ENCODE measurements around the gene IFT52.

Gene IFT52

GRCh38 chr20:43590392-43591303, at the start of gene IFT52:
Gene IFT52 (plus strand): TSS chr20:43590937. CDS start chr20:43594699, 3,762 bp downstream.
- H3K4me1 Mint-ChIP-seq, result peaks cover 20% of the 10 kb centered on the region
- peaks cover 15% of the 10 kb centered on the region for H3K36me3 Mint-ChIP-seq (ENCODE audit: insufficient read depth)
- ATAC-seq (replicated peaks; ENCODE audit: extremely low read depth, poor library complexity, severe bottlenecking) (peak; percentile 99), DNase-seq (ENCODE audit: low spot score in 2 of 2) (peak; percentile 70 to 77)
- peak within 1 kb of the TSS; percentile 91 for H3K4me3 Mint-ChIP-seq
- no peaks in the 10 kb centered on the region for H3K9me3 Mint-ChIP-seq
- peak within 1 kb of the TSS; percentile 91 for H3K27ac Mint-ChIP-seq (ENCODE audit: low read depth)
- H3K27me3 Mint-ChIP-seq, result peaks cover 12% of the 10 kb centered on the region

GRCh38 chr20:43541214-43541613, 49.5 kb upstream of the IFT52 start:
- H3K27me3 Mint-ChIP-seq, result no peaks in the 10 kb centered on the region
- DNase-seq (ENCODE audit: low spot score in 2 of 2) (no peak), ATAC-seq (replicated peaks; ENCODE audit: extremely low read depth, poor library complexity, severe bottlenecking) (no peak)
- H3K36me3 Mint-ChIP-seq (ENCODE audit: insufficient read depth), result peaks cover 4% of the 10 kb centered on the region
- no peaks in the 10 kb centered on the region for H3K9me3 Mint-ChIP-seq
- no peak overlapping the region for H3K27ac Mint-ChIP-seq (ENCODE audit: low read depth)
- no peaks in the 10 kb centered on the region for H3K4me1 Mint-ChIP-seq
- no peak overlapping the region for H3K4me3 Mint-ChIP-seq

- Mint-ChIP-seq H3K4me3 (no peak overlapping the region), H3K4me1 (no peaks in the 10 kb centered on the region), H3K9me3 (no peaks in the 10 kb centered on the region), H3K27me3 (no peaks in the 10 kb centered on the region), H3K27ac (ENCODE audit: low read depth) (no peak overlapping the region), H3K36me3 (ENCODE audit: insufficient read depth) (peaks cover 4% of the 10 kb centered on the region)
- no peak for DNase-seq (ENCODE audit: low spot score in 2 of 2)
- ATAC-seq (replicated peaks; ENCODE audit: extremely low read depth, poor library complexity, severe bottlenecking), result no peak
Observed at GRCh38 chr20:43542161-43542560, 48.6 kb upstream of the IFT52 start.

GRCh38 chr20:43542674-43543073, 48.1 kb upstream of the IFT52 start:
- Mint-ChIP-seq H3K4me3 (no peak overlapping the region), H3K27me3 (no peaks in the 10 kb centered on the region), H3K36me3 (ENCODE audit: insufficient read depth) (peaks cover 4% of the 10 kb centered on the region), H3K9me3 (no peaks in the 10 kb centered on the region), H3K4me1 (no peaks in the 10 kb centered on the region), H3K27ac (ENCODE audit: low read depth) (no peak overlapping the region)
- ATAC-seq (replicated peaks; ENCODE audit: extremely low read depth, poor library complexity, severe bottlenecking) (no peak), DNase-seq (ENCODE audit: low spot score in 2 of 2) (no peak)

- Mint-ChIP-seq H3K27ac (ENCODE audit: low read depth) (no peak overlapping the region), H3K9me3 (no peaks in the 10 kb centered on the region), H3K27me3 (no peaks in the 10 kb centered on the region), H3K4me3 (no peak overlapping the region), H3K4me1 (no peaks in the 10 kb centered on the region), H3K36me3 (ENCODE audit: insufficient read depth) (peaks cover 4% of the 10 kb centered on the region)
- ATAC-seq (replicated peaks; ENCODE audit: extremely low read depth, poor library complexity, severe bottlenecking), result no peak
- DNase-seq (ENCODE audit: low spot score in 2 of 2), result no peak
Observed at GRCh38 chr20:43543138-43543537, 47.6 kb upstream of the IFT52 start.

GRCh38 chr20:43544501-43544900, 46.2 kb upstream of the IFT52 start:
- ATAC-seq (replicated peaks; ENCODE audit: extremely low read depth, poor library complexity, severe bottlenecking) (no peak), DNase-seq (ENCODE audit: low spot score in 2 of 2) (no peak)
- Mint-ChIP-seq H3K36me3 (ENCODE audit: insufficient read depth) (peaks cover 3% of the 10 kb centered on the region), H3K4me3 (no peak overlapping the region), H3K9me3 (no peaks in the 10 kb centered on the region), H3K4me1 (no peaks in the 10 kb centered on the region), H3K27ac (ENCODE audit: low read depth) (no peak overlapping the region), H3K27me3 (no peaks in the 10 kb centered on the region)

- Mint-ChIP-seq H3K4me1 (no peaks in the 10 kb centered on the region), H3K4me3 (no peak overlapping the region), H3K36me3 (ENCODE audit: insufficient read depth) (peaks cover 3% of the 10 kb centered on the region), H3K9me3 (no peaks in the 10 kb centered on the region), H3K27me3 (no peaks in the 10 kb centered on the region), H3K27ac (ENCODE audit: low read depth) (no peak overlapping the region)
- DNase-seq (ENCODE audit: low spot score in 2 of 2) (no peak), ATAC-seq (replicated peaks; ENCODE audit: extremely low read depth, poor library complexity, severe bottlenecking) (no peak)
Observed at GRCh38 chr20:43545837-43546578, 44.7 kb upstream of the IFT52 start.

- H3K27ac Mint-ChIP-seq (ENCODE audit: low read depth), result no peak overlapping the region
- H3K4me1 Mint-ChIP-seq, result no peaks in the 10 kb centered on the region
- no peak overlapping the region for H3K4me3 Mint-ChIP-seq
- H3K27me3 Mint-ChIP-seq, result no peaks in the 10 kb centered on the region
- peaks cover 3% of the 10 kb centered on the region for H3K36me3 Mint-ChIP-seq (ENCODE audit: insufficient read depth)
- ATAC-seq (replicated peaks; ENCODE audit: extremely low read depth, poor library complexity, severe bottlenecking) (no peak), DNase-seq (ENCODE audit: low spot score in 2 of 2) (no peak)
- H3K9me3 Mint-ChIP-seq, result no peaks in the 10 kb centered on the region
Observed at GRCh38 chr20:43548273-43548880, 42.4 kb upstream of the IFT52 start.

GRCh38 chr20:43549416-43550065, 41.2 kb upstream of the IFT52 start:
- Mint-ChIP-seq H3K27ac (ENCODE audit: low read depth) (no peak overlapping the region), H3K4me1 (no peaks in the 10 kb centered on the region), H3K27me3 (no peaks in the 10 kb centered on the region), H3K36me3 (ENCODE audit: insufficient read depth) (peaks cover 2% of the 10 kb centered on the region), H3K9me3 (no peaks in the 10 kb centered on the region), H3K4me3 (no peak overlapping the region)
- DNase-seq (ENCODE audit: low spot score in 2 of 2) (no peak), ATAC-seq (replicated peaks; ENCODE audit: extremely low read depth, poor library complexity, severe bottlenecking) (no peak)

GRCh38 chr20:43550456-43550855, 40.3 kb upstream of the IFT52 start:
- no peaks in the 10 kb centered on the region for H3K27me3 Mint-ChIP-seq
- no peak for ATAC-seq (replicated peaks; ENCODE audit: extremely low read depth, poor library complexity, severe bottlenecking)
- no peaks in the 10 kb centered on the region for H3K4me1 Mint-ChIP-seq
- H3K27ac Mint-ChIP-seq (ENCODE audit: low read depth), result no peak overlapping the region
- H3K9me3 Mint-ChIP-seq, result no peaks in the 10 kb centered on the region
- H3K4me3 Mint-ChIP-seq, result no peak overlapping the region
- DNase-seq (ENCODE audit: low spot score in 2 of 2), result no peak
- H3K36me3 Mint-ChIP-seq (ENCODE audit: insufficient read depth), result peaks cover 2% of the 10 kb centered on the region

GRCh38 chr20:43554369-43554768, 36.4 kb upstream of the IFT52 start:
- H3K4me1 Mint-ChIP-seq, result no peaks in the 10 kb centered on the region
- H3K27me3 Mint-ChIP-seq, result no peaks in the 10 kb centered on the region
- H3K36me3 Mint-ChIP-seq (ENCODE audit: insufficient read depth), result no peaks in the 10 kb centered on the region
- no peaks in the 10 kb centered on the region for H3K9me3 Mint-ChIP-seq
- DNase-seq (ENCODE audit: low spot score in 2 of 2), result no peak
- no peak for ATAC-seq (replicated peaks; ENCODE audit: extremely low read depth, poor library complexity, severe bottlenecking)
- no peak overlapping the region for H3K27ac Mint-ChIP-seq (ENCODE audit: low read depth)
- no peak overlapping the region for H3K4me3 Mint-ChIP-seq

GRCh38 chr20:43558412-43559146, 32.2 kb upstream of the IFT52 start, which contains the start of gene SGK2:
Gene SGK2 (plus strand): TSS chr20:43559027. CDS start chr20:43566496, 7,469 bp downstream.
- Mint-ChIP-seq H3K27ac (ENCODE audit: low read depth) (no peak within 1 kb of the TSS), H3K36me3 (ENCODE audit: insufficient read depth) (no peaks in the 10 kb centered on the region), H3K27me3 (no peaks in the 10 kb centered on the region), H3K4me3 (no peak within 1 kb of the TSS), H3K9me3 (no peaks in the 10 kb centered on the region), H3K4me1 (no peaks in the 10 kb centered on the region)
- ATAC-seq (replicated peaks; ENCODE audit: extremely low read depth, poor library complexity, severe bottlenecking), result no peak
- no peak for DNase-seq (ENCODE audit: low spot score in 2 of 2)
